HK-2 (cell line): ENCODE measurements around the gene MRNIP.
"Not testable (repeated sequence)": the region's sequence is repeated elsewhere in the genome, so short reads cannot be mapped to it uniquely, and the experiment has no call there.

Source experiments
- DNase-seq: peaks from one replicate; pipeline ENCODE4 v3.0.0-alpha.2; 2018; ENCODE audit not compliant: unreplicated experiment

Gene MRNIP

DNA sequence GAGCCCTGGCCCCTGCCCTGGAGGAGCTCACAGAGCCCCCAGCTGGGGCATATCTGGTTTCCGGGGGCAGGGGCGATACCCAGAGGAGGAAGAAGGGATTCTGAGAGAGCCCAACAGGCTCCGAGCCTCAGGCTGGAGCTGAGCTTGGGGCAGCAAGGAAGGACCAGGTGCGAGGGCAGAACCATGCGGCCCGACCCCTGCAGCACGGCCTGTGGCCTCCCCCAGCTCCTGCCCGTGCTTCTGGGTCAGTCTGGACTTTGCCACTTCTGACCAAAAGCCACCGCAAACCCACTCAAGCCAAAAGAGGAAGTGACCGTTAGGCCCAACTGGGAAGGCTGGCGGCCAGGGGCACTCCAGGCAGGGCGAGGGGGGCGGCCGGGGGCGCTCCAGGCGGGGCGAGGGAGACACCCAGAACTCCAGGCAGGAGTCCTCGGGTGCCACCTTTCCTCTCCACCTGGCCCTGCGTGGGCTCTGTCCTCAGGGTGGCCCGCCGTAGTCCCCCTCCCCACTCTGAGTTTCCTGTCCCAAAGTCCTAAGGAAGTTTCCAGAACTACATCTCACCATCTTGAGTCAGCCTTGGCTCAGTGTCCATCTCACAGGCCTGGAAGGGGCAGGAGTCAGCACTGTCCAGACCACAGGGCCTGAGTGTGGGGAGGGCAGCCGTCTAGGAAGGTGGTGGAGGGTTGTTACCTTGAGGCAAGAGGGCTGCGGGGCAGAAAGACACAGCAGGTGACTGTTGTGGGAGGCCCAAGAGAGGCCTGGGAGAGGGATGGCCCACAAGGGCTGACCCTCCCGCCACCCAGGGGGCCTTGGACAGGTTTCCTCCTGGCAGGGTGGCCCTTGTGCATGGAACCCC, 65.8 kb downstream of the MRNIP start:
- no peak for DNase-seq

- no peak for DNase-seq
Observed at GRCh38 chr5:179791881-179792611, 66.6 kb downstream of the MRNIP start.

DNA sequence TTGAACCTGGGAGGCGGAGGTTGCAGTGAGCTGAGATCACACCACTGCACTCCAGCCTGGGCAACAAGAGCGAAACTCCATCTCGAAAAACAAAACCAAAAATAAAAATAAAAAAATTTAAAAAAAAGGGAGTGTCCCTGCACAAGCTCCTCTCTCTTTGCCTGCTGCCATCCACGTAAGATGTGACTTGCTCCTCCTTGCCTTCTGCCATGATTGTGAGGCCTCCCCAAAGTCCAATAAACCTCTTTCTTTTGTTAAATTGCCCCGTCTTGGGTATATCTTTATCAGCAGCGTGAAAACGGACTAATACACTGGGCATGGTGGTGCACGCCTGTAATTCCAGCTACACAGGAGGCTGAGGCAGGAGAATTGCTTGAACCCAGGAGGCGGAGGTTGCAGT, 69.3 kb downstream of the MRNIP start:
- not testable (repeated sequence) for DNase-seq

DNA sequence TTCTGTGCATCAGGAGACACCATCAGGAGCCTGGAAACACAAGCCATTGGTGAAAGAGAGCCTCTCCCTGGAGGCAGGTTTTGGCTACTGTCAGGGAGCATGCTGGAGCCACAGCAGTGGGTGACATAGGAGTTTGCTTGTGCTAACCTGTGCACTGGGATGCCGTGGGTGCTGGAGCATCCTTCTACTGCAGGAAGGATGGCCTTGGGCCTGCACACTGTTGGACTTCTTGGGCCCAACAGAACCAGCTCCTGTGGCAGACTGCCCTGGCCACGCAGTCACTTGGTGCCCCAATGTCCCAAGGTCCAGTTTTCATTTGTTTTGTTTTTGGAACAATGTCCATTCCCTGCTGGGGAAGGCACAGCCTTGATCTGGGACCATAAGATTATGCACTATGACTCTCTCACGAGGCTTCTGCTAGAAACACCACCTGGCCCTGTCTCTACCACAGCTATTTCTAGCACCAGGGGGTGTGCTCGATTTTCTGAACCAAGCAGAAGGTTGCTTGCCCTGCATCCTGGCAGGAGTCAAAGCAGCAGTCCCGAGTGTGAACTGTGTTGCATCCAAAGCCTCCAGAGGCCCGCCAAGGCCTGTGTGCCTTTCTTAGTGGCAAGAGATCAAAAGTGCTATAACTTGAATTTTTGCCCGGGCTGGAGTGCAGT, 70.3 kb downstream of the MRNIP start:
- no peak for DNase-seq
